T-helper 1 cell treated with Interleukin-12 subunit alpha and Interleukin-12 subunit beta and Interleukin-4 antibody, amounts not matched to agents 30 μg/mL and 1 μg/mL, for 36 hours (primary cell): ENCODE data around the gene ITGA4.

Experiments used
- H3K27ac Mint-ChIP-seq: one replicate; pipeline ENCODE4 v1.8.0; 2021; ENCODE audit warnings: mild to moderate bottlenecking, mixed read lengths
- H3K27me3 Mint-ChIP-seq: one replicate; pipeline ENCODE4 v1.8.0; 2021; ENCODE audit warnings: low read depth, mixed read lengths
- H3K36me3 Mint-ChIP-seq: one replicate; pipeline ENCODE4 v1.8.0; 2021; ENCODE audit warnings: low read depth, mixed read lengths
- H3K4me1 Mint-ChIP-seq: one replicate; pipeline ENCODE4 v1.8.0; 2021; ENCODE audit warnings: low read depth, mixed read lengths
- H3K4me3 Mint-ChIP-seq: one replicate; pipeline ENCODE4 v1.8.0; 2021; ENCODE audit warnings: mild to moderate bottlenecking, moderate library complexity, mixed read lengths
- H3K9me3 Mint-ChIP-seq: one replicate; pipeline ENCODE4 v1.8.0; 2021; ENCODE audit warnings: mixed read lengths

Gene ITGA4

GRCh38 chr2:181516992-181517391, 59.8 kb downstream of the ITGA4 start:
- Mint-ChIP-seq H3K4me3 (no peak overlapping the region), H3K9me3 (no peaks in the 10 kb centered on the region), H3K4me1 (peaks cover 25% of the 10 kb centered on the region), H3K27me3 (no peaks in the 10 kb centered on the region), H3K27ac (no peak overlapping the region), H3K36me3 (peaks cover 41% of the 10 kb centered on the region)

GRCh38 chr2:181517685-181518301, 60.6 kb downstream of the ITGA4 start:
- H3K27me3 Mint-ChIP-seq = no peaks in the 10 kb centered on the region
- H3K4me1 Mint-ChIP-seq = peaks cover 25% of the 10 kb centered on the region
- H3K36me3 Mint-ChIP-seq = peaks cover 37% of the 10 kb centered on the region
- no peak overlapping the region for H3K4me3 Mint-ChIP-seq
- H3K9me3 Mint-ChIP-seq = no peaks in the 10 kb centered on the region
- peak overlapping the region; percentile 19 for H3K27ac Mint-ChIP-seq

- Mint-ChIP-seq H3K4me1 (peaks cover 22% of the 10 kb centered on the region), H3K27me3 (no peaks in the 10 kb centered on the region), H3K4me3 (no peak overlapping the region), H3K36me3 (peaks cover 35% of the 10 kb centered on the region), H3K27ac (no peak overlapping the region), H3K9me3 (no peaks in the 10 kb centered on the region)
Observed at GRCh38 chr2:181520253-181520652, 63.1 kb downstream of the ITGA4 start.

- H3K27me3 Mint-ChIP-seq = no peaks in the 10 kb centered on the region
- peaks cover 45% of the 10 kb centered on the region for H3K36me3 Mint-ChIP-seq
- no peaks in the 10 kb centered on the region for H3K4me1 Mint-ChIP-seq
- H3K9me3 Mint-ChIP-seq = no peaks in the 10 kb centered on the region
- H3K27ac Mint-ChIP-seq = no peak overlapping the region
- no peak overlapping the region for H3K4me3 Mint-ChIP-seq
Observed at GRCh38 chr2:181523756-181524155, 66.6 kb downstream of the ITGA4 start.

- Mint-ChIP-seq H3K36me3 (peaks cover 47% of the 10 kb centered on the region), H3K27me3 (no peaks in the 10 kb centered on the region), H3K27ac (no peak overlapping the region), H3K4me3 (no peak overlapping the region), H3K4me1 (peaks cover 1% of the 10 kb centered on the region), H3K9me3 (no peaks in the 10 kb centered on the region)
Observed at GRCh38 chr2:181526014-181526413, 68.8 kb downstream of the ITGA4 start.

GRCh38 chr2:181527058-181527457, 69.9 kb downstream of the ITGA4 start:
- H3K36me3 Mint-ChIP-seq = peaks cover 48% of the 10 kb centered on the region

GRCh38 chr2:181528441-181528840, 71.3 kb downstream of the ITGA4 start:
- no peak overlapping the region for H3K4me3 Mint-ChIP-seq
- H3K27ac Mint-ChIP-seq = no peak overlapping the region
- H3K27me3 Mint-ChIP-seq = no peaks in the 10 kb centered on the region
- H3K4me1 Mint-ChIP-seq = peaks cover 1% of the 10 kb centered on the region
- peaks cover 53% of the 10 kb centered on the region for H3K36me3 Mint-ChIP-seq
- no peaks in the 10 kb centered on the region for H3K9me3 Mint-ChIP-seq

More at GRCh38 chr2:181527058-181527457, 69.9 kb downstream of the ITGA4 start:
- no peaks in the 10 kb centered on the region for H3K27me3 Mint-ChIP-seq
- H3K9me3 Mint-ChIP-seq = no peaks in the 10 kb centered on the region
- peaks cover 1% of the 10 kb centered on the region for H3K4me1 Mint-ChIP-seq
- no peak overlapping the region for H3K27ac Mint-ChIP-seq
- no peak overlapping the region for H3K4me3 Mint-ChIP-seq

- no peak overlapping the region for H3K27ac Mint-ChIP-seq
- peaks cover 2% of the 10 kb centered on the region for H3K4me1 Mint-ChIP-seq
- peaks cover 68% of the 10 kb centered on the region for H3K36me3 Mint-ChIP-seq
- no peaks in the 10 kb centered on the region for H3K27me3 Mint-ChIP-seq
- H3K4me3 Mint-ChIP-seq = no peak overlapping the region
- no peaks in the 10 kb centered on the region for H3K9me3 Mint-ChIP-seq
Observed at GRCh38 chr2:181536730-181537129, 79.5 kb downstream of the ITGA4 start.

GRCh38 chr2:181540421-181540820, 83.2 kb downstream of the ITGA4 start:
- no peaks in the 10 kb centered on the region for H3K27me3 Mint-ChIP-seq
- no peak overlapping the region for H3K4me3 Mint-ChIP-seq
- no peaks in the 10 kb centered on the region for H3K4me1 Mint-ChIP-seq
- H3K36me3 Mint-ChIP-seq = peaks cover 41% of the 10 kb centered on the region
- H3K9me3 Mint-ChIP-seq = no peaks in the 10 kb centered on the region
- no peak overlapping the region for H3K27ac Mint-ChIP-seq

- Mint-ChIP-seq H3K9me3 (no peaks in the 10 kb centered on the region), H3K27ac (no peak overlapping the region), H3K4me3 (no peak overlapping the region), H3K27me3 (no peaks in the 10 kb centered on the region), H3K36me3 (peaks cover 41% of the 10 kb centered on the region), H3K4me1 (no peaks in the 10 kb centered on the region)
Observed at GRCh38 chr2:181542170-181542569, 85.0 kb downstream of the ITGA4 start.

- peak overlapping the region; percentile 14 for H3K27ac Mint-ChIP-seq
- no peaks in the 10 kb centered on the region for H3K27me3 Mint-ChIP-seq
- H3K9me3 Mint-ChIP-seq = no peaks in the 10 kb centered on the region
- H3K4me1 Mint-ChIP-seq = no peaks in the 10 kb centered on the region
- peaks cover 20% of the 10 kb centered on the region for H3K36me3 Mint-ChIP-seq
- H3K4me3 Mint-ChIP-seq = no peak overlapping the region
Observed at GRCh38 chr2:181546086-181546485, 88.9 kb downstream of the ITGA4 start.

- Mint-ChIP-seq H3K27ac (no peak overlapping the region), H3K4me3 (no peak overlapping the region), H3K27me3 (no peaks in the 10 kb centered on the region), H3K9me3 (no peaks in the 10 kb centered on the region), H3K4me1 (no peaks in the 10 kb centered on the region), H3K36me3 (peaks cover 22% of the 10 kb centered on the region)
Observed at GRCh38 chr2:181552808-181553207, 95.6 kb downstream of the ITGA4 start.

GRCh38 chr2:181553244-181553643, 96.1 kb downstream of the ITGA4 start:
- Mint-ChIP-seq H3K36me3 (peaks cover 20% of the 10 kb centered on the region), H3K27ac (no peak overlapping the region), H3K4me3 (no peak overlapping the region), H3K4me1 (no peaks in the 10 kb centered on the region), H3K27me3 (no peaks in the 10 kb centered on the region), H3K9me3 (no peaks in the 10 kb centered on the region)

GRCh38 chr2:181554061-181554830, 97.1 kb downstream of the ITGA4 start:
- Mint-ChIP-seq H3K4me1 (no peaks in the 10 kb centered on the region), H3K36me3 (peaks cover 20% of the 10 kb centered on the region), H3K9me3 (no peaks in the 10 kb centered on the region), H3K27ac (no peak overlapping the region), H3K27me3 (no peaks in the 10 kb centered on the region), H3K4me3 (no peak overlapping the region)

GRCh38 chr2:181558371-181558770, 101.2 kb downstream of the ITGA4 start:
- Mint-ChIP-seq H3K27me3 (no peaks in the 10 kb centered on the region), H3K4me1 (no peaks in the 10 kb centered on the region), H3K36me3 (peaks cover 12% of the 10 kb centered on the region), H3K4me3 (no peak overlapping the region), H3K27ac (no peak overlapping the region), H3K9me3 (no peaks in the 10 kb centered on the region)
